Hematopoietic multipotent progenitor cell (in vitro differentiated cells): Measurements from ENCODE around the gene PRKACA. TPM values are rescaled to one million over a fixed set of nuclear protein-coding genes. Genes with fewer than 3 reads are reported as not detected.

Source experiments
- DNase-seq, 3 donors: peaks; one replicate each; pipeline ENCODE4 v3.0.0-alpha.2; 2011 to 2015; ENCODE audit warnings: low read depth in 2 of 3, low spot score in 2 of 3
- total RNA-seq: library from RNA; depleted of rRNA; stranded (reverse); fragments of >200 nt; gene quantifications from one replicate; pipeline ENCODE4 v1.2.3, GENCODE V29; 2012

The PRKACA gene
- total RNA-seq, 1 donor = 19.4 TPM

DNA sequence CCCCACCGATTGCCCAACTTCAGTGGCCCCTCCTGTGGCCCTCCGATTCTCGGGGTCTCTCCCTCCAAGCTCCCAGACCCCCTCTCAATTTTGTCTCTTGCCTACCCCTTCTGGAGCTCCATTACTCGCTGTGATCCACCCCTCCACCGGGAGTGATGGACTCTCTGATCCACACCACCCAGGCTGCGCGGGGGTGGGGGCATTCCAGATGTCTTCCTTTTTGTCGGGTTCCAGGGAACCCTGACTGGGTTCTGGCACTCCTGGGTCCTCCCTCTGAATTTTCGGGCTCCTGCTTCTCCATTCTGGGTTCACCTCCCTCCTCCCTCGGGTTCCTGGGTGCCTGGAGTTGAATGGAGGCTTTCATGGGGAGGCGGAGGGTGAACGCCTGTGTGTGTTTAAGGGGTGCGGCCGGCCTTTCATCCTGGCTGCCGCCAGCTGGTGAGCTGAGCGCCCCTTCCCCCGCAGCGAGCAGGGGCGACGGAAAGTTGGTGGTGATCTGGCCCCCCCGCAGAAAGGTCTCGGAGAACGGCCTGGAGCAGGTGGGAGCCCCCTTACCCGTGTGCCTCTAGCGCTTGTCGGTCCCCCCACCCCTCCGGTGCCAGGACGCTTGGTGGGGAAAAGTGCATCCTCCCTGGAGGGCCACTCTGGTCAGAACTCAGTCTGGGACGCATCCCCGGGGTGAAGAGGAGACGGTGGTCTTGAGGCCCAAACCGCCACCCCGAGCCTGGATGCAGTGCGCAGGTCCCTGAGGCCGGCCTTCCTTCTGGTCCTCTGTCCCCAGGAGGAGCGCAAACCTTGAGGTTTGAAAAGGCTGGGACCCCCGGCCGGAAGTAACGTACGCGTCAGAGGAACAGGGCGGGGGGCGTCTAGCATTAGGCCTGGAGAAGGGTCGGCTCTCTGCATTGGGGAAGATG, 43.4 kb downstream of the PRKACA start:
- DNase-seq = no peak

DNA sequence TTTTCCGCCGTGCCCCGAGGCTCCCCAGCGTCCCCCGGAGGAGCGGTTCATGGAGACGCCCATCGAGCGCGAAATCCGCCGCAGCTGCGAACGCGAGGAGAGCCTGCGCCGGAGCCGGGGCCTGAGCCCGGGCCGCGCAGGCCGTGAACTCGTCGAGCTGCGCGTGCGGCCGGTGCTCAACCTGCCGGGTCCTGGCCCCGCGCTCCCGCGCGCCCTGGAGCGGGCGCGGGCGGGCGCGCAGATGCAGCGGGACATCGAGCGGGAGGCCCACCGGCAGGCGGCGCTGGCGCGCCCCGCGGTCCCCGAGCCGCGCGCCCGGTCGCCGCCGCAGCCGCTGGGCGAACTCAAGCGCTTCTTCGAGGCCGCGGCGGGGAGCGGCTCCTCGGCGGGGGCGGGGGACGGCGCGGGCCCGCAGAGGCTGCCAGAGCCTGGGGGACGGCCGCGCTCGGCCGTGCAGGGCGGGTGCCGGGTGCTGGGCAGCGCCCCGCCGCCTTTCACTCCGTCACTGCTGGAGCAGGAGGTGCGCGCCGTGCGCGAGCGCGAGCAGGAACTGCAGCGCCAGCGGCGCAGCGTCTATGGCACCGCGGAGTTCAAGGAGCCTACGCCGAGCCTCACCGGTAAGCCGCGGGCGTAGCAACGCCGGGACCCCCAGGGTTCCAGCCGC, 44.2 kb downstream of the PRKACA start:
- DNase-seq = peak; percentile 68 to 79 (median 73)

DNA sequence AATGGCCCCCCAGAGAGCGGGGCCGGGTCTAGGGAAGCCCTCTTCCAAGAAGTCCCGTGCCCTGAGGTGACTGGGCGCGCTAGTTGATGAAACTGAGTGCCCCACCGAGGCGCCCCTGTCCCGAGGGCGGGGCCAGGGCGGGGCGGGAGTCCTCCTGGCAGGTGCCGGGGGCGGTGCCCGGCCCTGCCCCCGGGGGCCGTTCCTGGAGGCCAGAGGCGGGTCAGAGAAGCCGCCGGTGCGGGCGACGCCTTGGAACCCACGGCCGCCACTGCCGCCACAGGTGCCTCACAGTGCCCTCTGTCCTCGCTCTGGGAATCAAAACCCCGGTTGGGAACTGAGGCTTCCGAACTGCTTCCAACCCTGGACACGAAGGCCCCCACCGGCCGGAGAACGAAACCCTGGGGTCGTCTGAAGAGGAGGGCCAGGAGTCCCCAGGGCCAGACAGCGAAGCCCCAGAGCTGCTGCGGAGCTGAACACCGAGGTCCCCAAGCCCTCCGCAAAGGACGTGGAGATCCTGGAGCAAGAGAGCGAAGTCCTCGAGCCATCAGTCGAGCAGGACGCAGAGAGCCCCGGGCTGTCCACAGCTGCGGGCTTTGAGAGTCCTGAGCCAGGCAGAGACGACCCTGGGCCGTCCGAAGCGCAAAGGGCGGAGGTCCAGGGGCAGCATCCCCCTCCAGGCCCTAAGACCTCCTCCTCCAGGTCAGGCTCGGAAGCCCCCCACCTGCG, 44.9 kb downstream of the PRKACA start, which contains the start of gene MISP3:
TSS of gene MISP3 (plus strand) at position 252 of the 726 bp plus-strand sequence. CDS start 524 bp downstream, outside the sequence.
- DNase-seq = peak in 1 of 3 donors; percentile 57

DNA sequence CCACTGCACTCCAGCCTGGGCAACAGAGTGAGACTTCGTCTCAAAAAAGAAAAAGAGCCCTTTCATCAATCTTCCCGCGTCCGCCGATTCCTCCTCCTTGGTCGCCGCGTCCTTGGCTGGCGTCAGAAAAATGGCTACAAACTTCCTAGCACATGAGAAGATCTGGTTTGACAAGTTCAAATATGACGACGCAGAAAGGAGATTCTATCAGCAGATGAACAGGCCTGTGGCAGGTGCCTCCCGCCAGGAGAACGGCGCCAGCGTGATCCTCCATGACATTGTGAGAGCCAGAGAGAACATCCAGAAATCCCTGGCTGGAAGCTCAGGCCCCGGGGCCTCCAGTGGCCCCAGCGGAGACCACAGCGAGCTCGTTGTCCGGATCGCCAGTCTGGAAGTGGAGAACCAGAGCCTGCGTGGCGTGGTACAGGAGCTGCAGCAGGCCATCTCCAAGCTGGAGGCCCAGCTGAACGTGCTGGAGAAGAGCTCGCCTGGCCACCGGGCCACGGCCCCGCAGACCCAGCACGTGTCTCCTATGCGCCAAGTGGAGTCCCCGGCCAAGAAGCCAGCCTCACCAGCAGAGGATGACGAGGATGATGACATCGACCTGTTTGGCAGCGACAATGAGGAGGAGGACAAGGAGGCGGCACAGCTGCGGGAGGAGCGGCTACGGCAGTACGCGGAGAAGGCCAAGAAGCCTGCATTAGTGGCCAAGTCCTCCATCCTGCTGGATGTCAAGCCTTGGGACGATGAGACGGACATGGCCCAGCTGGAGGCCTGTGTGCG, 47.1 kb downstream of the PRKACA start:
- no peak for DNase-seq

DNA sequence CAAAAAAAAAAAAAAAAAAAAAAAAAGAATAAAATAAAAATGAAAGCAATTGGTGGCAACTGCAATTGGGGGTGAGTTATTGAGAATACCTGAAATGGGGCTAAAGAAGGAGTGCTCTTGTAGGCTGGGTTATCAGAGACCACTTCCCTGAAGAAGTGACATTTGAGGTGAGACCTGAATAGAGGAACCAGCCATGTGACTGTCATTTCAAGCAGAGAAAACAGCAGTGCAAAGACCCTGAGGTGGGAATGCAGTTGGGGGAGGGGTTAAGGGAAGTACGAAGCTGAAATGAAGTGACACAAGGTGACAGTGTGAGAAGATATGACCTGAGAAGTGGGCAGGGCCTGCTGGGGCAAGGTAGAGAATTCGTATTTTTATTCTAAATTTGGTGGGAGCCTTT, 51.4 kb downstream of the PRKACA start:
- peak in 1 of 3 donors; percentile 23 for DNase-seq

DNA sequence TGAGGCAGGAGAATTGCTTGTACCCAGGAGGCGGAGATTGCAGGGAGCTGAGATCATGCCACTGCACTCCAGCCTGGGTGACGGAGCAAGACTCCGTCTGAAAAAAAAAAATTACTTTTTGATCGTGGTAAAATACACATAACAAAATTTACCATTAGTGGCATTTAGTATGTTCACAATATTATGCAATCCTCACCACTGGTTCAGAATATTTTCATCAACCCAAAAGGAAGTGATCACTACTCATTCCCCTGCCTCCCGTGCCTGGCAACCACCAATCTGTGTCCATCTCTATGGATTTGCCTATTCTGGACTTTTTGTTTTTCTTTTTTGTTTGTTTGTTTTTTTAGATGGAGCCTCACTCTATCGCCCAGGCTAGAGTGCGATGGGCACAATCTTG, 54.5 kb downstream of the PRKACA start:
- no peak for DNase-seq

DNA sequence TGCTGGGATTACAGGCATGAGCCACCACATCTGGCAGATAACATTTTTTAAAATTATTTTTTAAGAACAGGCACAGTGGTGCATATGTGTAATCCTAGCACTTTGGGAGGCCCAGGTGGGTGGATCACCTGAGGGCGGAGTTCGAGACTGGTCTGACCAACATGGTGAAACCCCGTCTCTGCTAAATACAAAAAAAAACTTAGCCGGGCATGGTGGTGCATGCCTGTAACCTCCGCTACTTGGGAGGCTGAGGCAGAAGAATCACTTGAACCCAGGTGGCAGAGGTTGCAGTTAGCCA, 55.1 kb downstream of the PRKACA start:
- DNase-seq = no peak

DNA sequence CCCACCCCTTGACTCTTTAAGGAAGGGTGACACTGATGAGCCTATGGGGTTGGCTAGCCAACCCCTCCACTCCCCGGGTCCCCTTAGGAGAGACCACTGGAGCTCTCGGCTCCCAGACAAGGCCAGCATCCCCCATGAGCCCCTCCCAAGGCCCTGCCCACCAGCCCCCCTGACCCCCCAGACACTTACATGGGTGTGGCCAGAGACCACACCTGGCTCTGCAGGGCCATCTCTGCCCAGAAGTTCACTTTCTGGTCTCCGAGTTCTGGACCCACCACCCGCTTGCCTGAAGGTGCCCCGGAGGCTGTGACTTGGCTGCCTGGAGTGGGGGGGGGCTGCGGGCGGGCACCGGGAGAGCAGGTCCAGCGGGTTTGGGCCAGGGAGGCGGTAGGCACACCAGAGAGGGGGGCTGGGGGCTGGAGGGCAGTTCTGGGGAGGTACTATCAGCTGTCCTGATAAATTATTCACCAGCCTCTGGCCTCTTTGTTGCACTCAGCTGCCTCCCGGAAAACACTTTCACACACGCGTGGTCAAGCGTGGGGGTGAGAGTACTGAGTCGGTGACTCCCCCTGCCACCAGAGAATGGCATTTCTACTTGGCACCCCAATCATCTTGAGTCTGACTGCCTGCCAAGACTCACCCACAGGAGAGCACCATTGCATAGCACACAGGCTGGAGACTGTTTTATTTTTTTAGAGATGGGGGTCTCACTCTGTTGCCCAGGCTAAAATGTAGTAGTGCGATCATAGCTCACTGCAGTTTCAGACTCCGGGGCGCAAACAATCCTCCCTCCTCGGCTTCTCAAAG, 55.6 kb downstream of the PRKACA start, which contains the start of gene PALM3:
TSS of gene PALM3 (minus strand) at position 326 of the 807 bp plus-strand sequence. CDS start at position 230, 96 bp downstream.
- no peak for DNase-seq

DNA sequence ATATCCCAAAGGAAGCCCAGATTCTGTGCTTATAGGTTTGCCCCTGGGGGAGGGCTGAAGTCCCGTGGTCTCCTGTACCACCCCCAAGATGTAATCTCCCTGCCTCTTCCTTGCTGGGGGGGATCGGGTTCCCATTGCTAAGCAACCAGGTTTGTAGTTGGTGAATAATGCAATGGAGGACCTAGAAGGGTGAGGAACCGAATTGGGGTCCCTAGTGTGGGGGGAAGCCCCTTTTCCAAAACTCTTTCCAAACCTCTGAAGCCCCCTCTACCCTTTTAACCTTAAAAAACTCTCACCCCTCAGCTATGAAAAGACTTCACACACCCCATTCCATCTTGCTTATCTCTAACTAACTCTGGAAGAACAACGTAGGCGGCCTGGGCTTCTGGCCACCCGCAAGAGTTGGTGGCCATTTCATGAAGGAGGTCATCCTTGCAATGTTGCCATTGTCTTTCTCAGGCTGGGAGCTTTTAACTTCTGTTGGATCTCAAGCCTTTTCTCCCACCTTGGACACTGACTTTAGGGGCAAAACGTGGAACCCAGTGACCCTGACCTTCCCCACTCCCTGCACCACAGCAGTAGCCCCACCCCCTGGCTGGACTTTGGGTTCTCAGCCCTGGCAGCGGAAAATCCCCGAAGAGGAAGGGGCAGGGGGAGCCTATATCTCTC, 56.3 kb downstream of the PRKACA start:
- no peak for DNase-seq

DNA sequence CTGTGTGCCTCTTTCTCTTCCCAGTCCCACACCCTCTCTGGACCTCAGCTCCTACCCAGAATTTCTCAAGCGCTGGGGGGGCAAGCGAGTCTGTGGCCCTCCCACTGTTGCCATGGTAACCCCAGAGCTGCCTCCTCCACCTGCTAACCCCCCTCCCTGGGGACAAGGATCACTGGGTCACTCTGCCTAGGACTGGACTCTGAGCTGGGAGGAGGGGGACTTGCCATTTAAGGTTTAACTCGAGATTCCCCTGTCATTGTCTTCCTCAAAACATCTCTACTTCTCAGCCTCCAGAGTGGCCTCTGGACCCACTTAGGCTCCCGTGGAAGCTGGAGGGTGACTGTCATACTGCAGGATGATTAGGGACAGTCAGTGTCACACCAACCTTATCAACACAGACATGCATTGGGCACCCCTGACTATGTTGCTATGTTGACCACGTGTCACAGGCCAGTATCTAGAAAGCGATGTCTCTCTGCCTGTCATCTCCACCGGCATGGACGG, 57.9 kb downstream of the PRKACA start:
- no peak for DNase-seq

DNA sequence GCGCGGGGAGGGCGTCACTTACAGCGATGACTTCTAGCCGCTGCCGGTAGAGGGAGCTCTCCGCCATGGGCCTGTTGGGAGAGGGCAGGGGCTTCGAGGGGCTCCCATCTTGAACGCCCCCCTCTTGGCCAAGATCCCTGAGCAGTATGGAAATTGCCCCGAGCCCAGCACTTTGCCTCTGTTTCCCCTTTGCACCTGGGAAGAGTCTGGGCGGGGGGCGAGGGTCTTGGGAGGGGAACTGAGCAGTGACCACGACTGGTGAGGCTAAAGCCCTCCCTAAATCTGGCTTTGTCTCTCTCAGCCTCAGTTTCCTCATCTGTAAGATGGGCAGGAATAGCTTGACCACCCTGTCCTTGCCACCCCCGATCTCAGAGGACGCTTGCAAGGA, 58.5 kb downstream of the PRKACA start:
- DNase-seq = peak in 2 of 3 donors; percentile 50 to 67

DNA sequence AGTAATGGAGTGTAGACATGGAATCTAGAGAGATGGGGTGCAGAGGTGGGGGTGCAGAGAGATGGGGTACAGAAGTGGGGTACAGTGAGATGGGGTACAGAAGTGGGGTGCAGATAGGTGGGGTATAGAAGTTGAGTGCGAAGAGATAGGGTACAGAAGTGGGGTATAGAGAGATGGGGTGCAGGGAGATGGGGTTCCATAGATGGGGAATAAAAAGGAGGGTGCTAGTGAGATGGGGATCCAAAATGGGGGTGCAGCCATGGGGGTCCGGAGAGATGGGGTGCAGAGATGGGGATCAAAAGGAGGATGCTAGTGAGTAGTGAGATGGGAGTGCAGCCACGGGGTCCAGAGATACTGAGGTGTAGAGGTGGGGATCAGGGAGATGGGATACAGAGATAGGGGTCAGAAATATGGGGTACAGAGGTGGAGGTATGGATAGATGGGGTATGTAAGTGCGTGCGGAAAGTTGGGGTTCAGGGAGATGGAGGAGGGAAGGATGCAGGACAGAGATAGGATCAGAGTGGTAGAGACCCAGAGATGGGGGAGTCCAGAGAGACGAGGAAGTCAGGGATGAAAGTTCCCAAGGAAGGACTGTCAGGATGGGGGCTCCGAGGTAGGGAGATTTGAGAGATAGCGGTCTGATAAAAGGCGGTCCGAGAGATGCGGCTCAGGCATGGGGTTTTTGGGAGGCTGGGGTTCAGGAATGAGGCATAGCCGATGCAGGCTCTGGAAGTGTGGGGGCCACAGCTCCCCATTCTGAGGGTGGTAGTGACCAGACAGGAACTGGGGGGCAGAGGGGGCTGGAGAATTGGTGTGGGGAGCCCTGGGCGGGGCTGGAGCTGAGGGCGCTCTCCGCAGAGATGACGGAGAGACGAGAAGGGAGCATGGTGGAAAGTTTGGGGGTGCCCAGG, 59.1 kb downstream of the PRKACA start:
- DNase-seq = no peak

DNA sequence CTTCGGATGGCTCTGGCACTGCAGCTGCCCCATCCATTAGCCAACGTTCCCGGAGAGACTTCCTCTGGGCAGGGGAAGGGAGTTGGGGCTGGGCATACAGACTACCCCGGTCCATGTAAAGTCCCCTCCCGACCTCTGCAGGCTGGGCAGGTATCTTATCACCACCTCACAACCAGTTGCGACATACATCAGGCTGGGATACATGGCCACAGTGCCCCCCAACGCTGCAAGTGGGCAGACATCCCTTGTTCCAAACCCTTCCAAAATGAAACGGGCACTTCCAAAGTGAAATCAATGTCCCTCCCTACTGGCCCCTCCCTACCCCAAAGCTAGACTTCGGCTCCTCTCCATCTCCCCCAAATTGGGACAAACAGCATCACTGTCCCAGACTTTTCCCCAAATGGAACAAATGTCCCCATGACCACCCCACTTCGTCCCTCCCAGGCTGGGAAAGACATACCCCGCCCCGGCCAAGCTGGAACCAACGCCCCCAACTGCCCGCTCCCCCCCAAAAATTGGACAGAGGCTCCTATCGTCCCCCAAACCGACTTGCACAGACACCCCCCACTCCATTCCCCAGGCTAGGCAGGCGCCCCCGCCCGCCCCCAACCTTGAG, 60.7 kb downstream of the PRKACA start:
- DNase-seq = no peak

DNA sequence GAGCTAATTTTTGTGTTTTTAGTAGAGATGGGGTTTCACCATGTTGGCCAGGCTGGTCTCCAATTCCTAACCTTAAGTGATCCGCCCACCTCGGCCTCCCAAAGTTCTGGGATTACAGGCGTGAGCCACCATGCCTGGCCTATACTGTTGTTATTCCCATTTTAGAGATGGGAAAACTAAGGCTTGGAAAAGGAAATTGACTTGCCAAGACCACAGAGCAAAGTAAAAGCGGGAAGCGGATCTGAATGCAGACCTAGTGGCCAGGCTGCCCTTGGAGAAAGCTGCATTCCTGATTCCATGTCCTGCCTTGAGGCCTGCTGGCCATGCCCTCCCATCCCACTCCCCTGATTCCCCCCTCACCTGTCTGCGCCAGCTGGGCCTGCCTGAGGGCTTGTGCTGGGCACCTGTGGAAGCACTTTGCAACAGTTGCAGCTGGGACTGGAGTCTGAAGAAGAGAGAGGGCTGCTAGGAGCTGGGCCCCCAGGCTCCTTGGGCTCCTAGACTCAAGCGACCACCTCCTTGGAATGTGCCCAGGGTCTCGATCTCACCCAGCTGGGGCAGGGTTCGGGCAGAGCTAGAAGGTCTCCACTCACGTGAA, 61.4 kb downstream of the PRKACA start:
- DNase-seq = no peak

DNA sequence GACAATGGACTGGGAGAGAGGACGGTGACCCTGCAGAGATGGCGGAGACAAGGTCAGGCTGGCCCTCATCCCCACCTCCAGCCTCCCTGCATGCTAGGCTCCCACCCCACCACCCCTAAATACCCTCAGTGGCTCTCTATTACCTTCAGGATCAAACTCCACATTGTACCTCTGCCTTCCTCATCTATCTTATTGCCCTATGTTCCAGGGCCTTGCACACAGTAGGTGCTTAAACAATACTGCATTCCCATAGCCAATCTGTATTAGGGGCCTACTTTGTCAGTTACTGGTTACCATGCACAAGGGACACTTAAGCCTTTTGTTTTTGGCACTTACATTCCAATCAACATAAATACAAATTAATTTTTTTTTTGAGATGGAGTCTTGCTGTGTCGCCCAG, 62.2 kb downstream of the PRKACA start:
- no peak for DNase-seq

DNA sequence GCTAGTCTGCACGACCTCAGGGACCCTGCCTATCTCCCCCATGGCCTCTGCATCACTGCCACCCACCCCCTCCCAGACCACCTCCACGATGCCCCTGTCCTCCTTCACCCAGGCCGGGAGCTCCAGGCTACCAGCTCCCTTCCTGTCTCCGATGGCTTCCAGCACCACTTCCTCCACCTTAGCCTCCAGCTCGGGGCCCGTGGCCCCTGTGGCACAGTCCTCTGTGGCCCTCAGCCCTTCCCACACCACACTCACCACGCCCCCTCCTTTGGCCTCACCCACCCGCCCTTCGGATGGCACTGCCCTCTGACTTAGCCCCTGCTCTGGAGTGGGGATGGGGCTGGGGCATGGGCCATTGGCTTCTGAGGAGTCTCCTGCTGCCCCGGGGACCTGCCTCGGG, 62.8 kb downstream of the PRKACA start:
- no peak for DNase-seq

DNA sequence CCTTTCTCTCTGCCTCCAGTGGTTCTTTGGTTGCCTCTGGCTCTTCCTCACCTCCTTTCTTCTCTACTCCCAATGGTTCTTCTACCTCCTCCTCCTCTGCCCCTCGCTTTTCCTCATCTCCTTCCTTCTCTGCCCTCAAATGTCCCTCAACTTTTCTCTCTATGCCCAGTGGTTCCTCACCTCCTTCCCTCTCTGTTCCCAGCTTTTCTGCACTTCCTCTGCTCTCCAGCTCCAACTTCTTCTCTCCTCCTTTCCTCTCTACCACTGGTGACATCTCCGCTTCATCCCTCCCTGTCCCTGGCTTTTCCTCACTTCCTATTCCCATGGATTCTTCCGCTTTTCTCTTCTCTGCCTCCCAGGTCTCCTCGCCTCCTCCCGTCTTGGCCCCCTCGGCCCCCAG, 63.5 kb downstream of the PRKACA start:
- no peak for DNase-seq
